Pancreas (tissue), 10 donors: ENCODE data around the gene FHIP1B. TPM values are rescaled to one million over a fixed set of nuclear protein-coding genes. Genes with fewer than 3 reads are reported as not detected.
A peak's percentile ranks its signal among the peaks of the same experiment; 100 is the strongest.
"Not testable (repeated sequence)": the region's sequence is repeated elsewhere in the genome, so short reads cannot be mapped to it uniquely, and the experiment has no call there.

ENCODE experiments used
- ATAC-seq, 4 donors: fragments of 200-7000 bp; cut with Tn5 transposase; one replicate each; pipeline versions ENCODE4 v1.8.0 to v1.9.1; 2020; ENCODE audit warnings: mild to moderate bottlenecking in 4 of 4, moderate library complexity in 4 of 4
- DNase-seq, 6 donors: peaks; one replicate each; pipeline ENCODE4 v3.0.0-alpha.2; 2020
- FAIRE-seq: peaks from 2 replicates; lab custom pipeline; 2012; peaks lifted over from hg19 to GRCh38; lab: Jason Lieb, UNC
- H3K27ac ChIP-seq, 4 donors: fragments of 200-600 bp; sonication (generic); 1 replicate in 3 of 4; 2 replicates in 1 of 4; pipeline versions ENCODE4 v1.5.0 to v1.8.0; 2020
- H3K27me3 ChIP-seq, 4 donors: fragments of 200-600 bp; one replicate each; pipeline ENCODE4 v1.8.0; 2021
- H3K36me3 ChIP-seq, 3 donors: fragments of 200-600 bp; sonication (generic) in 1 of 3; one replicate each; pipeline versions ENCODE4 v1.5.0 to v1.8.0; 2020 to 2021
- H3K4me1 ChIP-seq, 3 donors: fragments of 200-600 bp; one replicate each; pipeline ENCODE4 v1.8.0; 2021
- H3K4me3 ChIP-seq, 4 donors: fragments of 200-600 bp; sonication (generic) in 2 of 4; one replicate each; pipeline versions ENCODE4 v1.5.0 to v1.8.0; 2020 to 2021
- H3K9me3 ChIP-seq, 4 donors: fragments of 200-600 bp; one replicate each; pipeline ENCODE4 v1.8.0; 2021
- CTCF ChIP-seq, 4 donors: fragments of 200-600 bp; sonication (generic) in 3 of 4; IDR thresholded peaks; one replicate each; pipeline versions ENCODE4 v1.5.0 to v1.8.0; 2021; ENCODE audit warnings: antibody characterized with exemption in 4 of 4
- WGBS, 2 donors: extraction: QIAGEN DNeasy Blood & Tissue Kit; methylation state at CpG; one replicate each; pipeline ENCODE4 v1.1.7; 2013; 5-methylcytosine and 5-hydroxymethylcytosine counted together
- intact Hi-C, 3 donors: fragments of 100-400 bp; cut with DNase I; formaldehyde crosslinking; loops; one replicate each; pipeline versions ENCODE4 v1.11.1 to v1.14.2; 2022
- polyA plus RNA-seq, 2 donors: library from polyadenylated mRNA; stranded (reverse); fragments of 200-250 nt; gene quantifications; one replicate each; pipeline ENCODE4 v1.2.3, GENCODE V29; 2013
- total RNA-seq, 6 donors: library from RNA; stranded (reverse); fragmentation: NEBNext Ultra II Directional in 4 of 6; extraction: Animal tissue kit (Norgen Biotek cat#: 25700) in 4 of 6; gene quantifications; one replicate each; pipeline versions ENCODE4 v1.2.1 to v1.2.4, GENCODE V29; 2021 to 2023
- donor health status: healthy with polysubstance abuse.
- donor health status: DM: no; HTN: no; CAD: no; lungs with moderate emphysema.
- donor health status: DM: no; HTN: no; CAD: no.
- donor health status: control.
- donor health status: control.
- donor health status: Bipolar disorder and iron deficiency.
- donor health status: DM: yes; HTN: yes; CAD: no.
- donor health status: DM: no; HTN: no; CAD: no.
- donor health status: DM: no; HTN: no; CAD: no.
- donor health status: DM: yes; HTN: yes; CAD: no.

The FHIP1B gene
- total RNA-seq = 10 to 100 TPM; 13.0 to 28.1 (median 18.4) TPM
- 10 to 100 TPM; 74.3 to 82.9 TPM for polyA plus RNA-seq

DNA sequence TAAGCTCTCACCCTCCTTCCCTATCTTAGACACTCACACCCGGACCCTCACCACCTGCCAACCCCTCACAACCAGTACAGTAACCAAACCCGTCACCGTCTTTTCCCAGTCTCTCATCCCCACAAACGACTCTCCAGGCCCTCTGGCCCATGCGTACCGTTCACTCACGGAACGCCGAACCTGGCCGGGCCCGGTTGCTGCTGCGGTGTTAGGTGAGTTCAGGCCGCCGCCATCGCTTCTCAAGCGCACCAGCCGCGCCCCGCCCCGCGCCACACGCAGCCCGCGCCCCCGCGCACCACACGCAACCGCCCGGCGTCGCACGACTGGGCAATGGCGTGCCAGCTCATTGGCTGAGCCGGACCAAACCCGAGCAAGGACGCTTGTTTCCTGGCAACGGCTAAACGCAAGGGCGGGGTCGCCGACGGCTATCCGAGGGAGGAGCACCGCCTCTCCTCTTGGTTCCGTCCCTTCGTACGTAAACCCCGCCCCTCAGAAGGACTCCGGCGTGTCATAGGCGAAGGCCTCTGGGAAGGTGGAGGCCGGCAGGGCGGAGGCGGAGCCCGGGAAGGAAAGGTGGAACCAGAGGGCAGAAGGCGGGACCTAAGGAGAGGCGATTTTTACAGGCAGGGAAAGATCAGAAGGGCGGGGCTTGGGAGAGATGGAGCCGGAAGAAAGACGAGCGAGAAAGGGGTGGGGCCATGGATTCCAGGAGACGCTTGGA is at the start of gene FHIP1B:
Gene FHIP1B (minus strand): TSS at position 250 of the 721 bp plus-strand sequence. CDS start 10,120 bp downstream, outside the sequence.
- DNase-seq (peak; percentile 98 to 100 (median 100)), ATAC-seq (peak; percentile 93 to 97 (median 94)), FAIRE-seq (peak; percentile 97)
- WGBS, 2 donors = 0 to 1% methylated on average over 52 to 62 of the region's 62 CpGs
- no peaks in the 10 kb centered on the region for H3K9me3 ChIP-seq
- no peak for TF ChIP-seq CTCF (IDR thresholded peaks at IDR 0.05)
- H3K27me3 ChIP-seq = no peaks in the 10 kb centered on the region
- intact Hi-C loops = no loop called here
- H3K4me3 ChIP-seq = peak within 1 kb of the TSS; percentile 70 to 75 (median 72)
- H3K36me3 ChIP-seq = no peaks in the 10 kb centered on the region
- H3K27ac ChIP-seq = peak within 1 kb of the TSS; percentile 62 to 90 (median 84)
- peaks cover 0 to 12% (median 7%) of the 10 kb centered on the region in 3 donors for H3K4me1 ChIP-seq

- no peaks in the 10 kb centered on the region for H3K27me3 ChIP-seq
- intact Hi-C loops = no loop called here
- peaks cover 4 to 5% (median 5%) of the 10 kb centered on the region in 3 donors for H3K4me1 ChIP-seq
- no peaks in the 10 kb centered on the region for H3K9me3 ChIP-seq
- WGBS, 2 donors = 75 to 81% methylated on average over 4 of the region's 4 CpGs
- ATAC-seq = no peak
- no peaks in the 10 kb centered on the region for H3K36me3 ChIP-seq
- no peak overlapping the region for H3K4me3 ChIP-seq
- no peak overlapping the region for H3K27ac ChIP-seq
- no peak for TF ChIP-seq CTCF (IDR thresholded peaks at IDR 0.05)
- no peak for FAIRE-seq
- DNase-seq = no peak
These were observed 49.1 kb upstream of the FHIP1B start for GRCh38 chr11:6283453-6284023.

DNA sequence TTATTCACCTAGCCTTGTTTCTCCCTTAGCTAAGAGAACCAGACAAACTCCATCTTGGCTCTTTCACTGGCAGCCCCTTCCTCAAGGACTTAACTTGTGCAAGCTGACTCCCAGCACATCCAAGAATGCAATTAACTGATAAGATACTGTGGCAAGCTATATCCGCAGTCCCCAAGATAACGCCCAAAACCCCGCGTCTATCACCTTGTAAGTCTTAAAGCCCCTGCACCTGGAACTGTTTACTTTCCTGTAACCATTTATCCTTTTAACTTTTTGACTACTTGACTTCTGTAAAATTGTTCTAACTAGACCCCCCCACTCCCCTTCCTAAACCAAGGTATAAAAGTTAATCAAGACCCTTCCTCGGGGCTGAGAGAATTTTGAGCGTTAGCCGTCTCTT is 46.4 kb upstream of the FHIP1B start:
- DNase-seq, FAIRE-seq, H3K4me1 ChIP-seq, H3K27ac ChIP-seq, H3K9me3 ChIP-seq, H3K27me3 ChIP-seq, H3K36me3 ChIP-seq, ATAC-seq, intact Hi-C loops, H3K4me3 ChIP-seq: not testable (repeated sequence)
- WGBS, 2 donors = 36 to 46% methylated on average over 7 of the region's 7 CpGs

DNA sequence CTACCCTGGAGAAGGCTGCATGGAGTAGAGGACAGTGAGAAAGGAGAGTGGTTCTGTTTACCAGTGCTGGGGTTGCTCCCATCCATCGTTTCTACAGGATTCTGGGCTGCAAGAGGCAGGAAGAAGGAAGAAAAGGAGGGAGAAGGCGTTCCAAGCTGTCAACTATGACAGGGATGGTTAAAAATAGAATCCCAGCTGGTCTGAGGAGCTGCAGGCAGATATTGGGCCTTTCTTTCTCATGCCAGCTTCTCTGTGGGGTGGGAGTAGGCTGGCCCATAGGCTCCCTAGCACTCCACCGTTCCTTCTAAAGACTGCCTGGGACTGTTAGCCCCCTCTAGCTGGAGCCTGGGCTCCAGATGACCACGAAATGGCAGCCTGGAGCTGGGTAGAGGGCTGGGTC is 38.8 kb upstream of the FHIP1B start:
- TF ChIP-seq CTCF (IDR thresholded peaks at IDR 0.05) = no peak
- Histone ChIP-seq H3K36me3 (peaks cover 0 to 9% (median 0%) of the 10 kb centered on the region in 3 donors), H3K4me1 (no peaks in the 10 kb centered on the region), H3K27ac (no peak overlapping the region), H3K27me3 (no peaks in the 10 kb centered on the region), H3K4me3 (no peak overlapping the region), H3K9me3 (no peaks in the 10 kb centered on the region)
- 75 to 92% methylated on average over 4 of the region's 4 CpGs for WGBS, 2 donors
- FAIRE-seq = no peak
- DNase-seq = no peak
- no peak for ATAC-seq
- intact Hi-C loops = no loop called here

- Histone ChIP-seq H3K9me3 (no peaks in the 10 kb centered on the region), H3K36me3 (peaks cover 0 to 9% (median 0%) of the 10 kb centered on the region in 3 donors), H3K27ac (no peak overlapping the region), H3K4me3 (no peak overlapping the region), H3K27me3 (no peaks in the 10 kb centered on the region), H3K4me1 (no peaks in the 10 kb centered on the region)
- no peak for ATAC-seq
- intact Hi-C loops = no loop called here
- no peak for TF ChIP-seq CTCF (IDR thresholded peaks at IDR 0.05)
- 39 to 46% methylated on average over 3 of the region's 3 CpGs for WGBS, 2 donors
- DNase-seq = no peak
- no peak for FAIRE-seq
These were observed 37.2 kb upstream of the FHIP1B start for GRCh38 chr11:6271598-6271997.
